IMR-90 (cell line): ENCODE data around the gene GBP7.
"Not testable (repeated sequence)": the region's sequence is repeated elsewhere in the genome, so short reads cannot be mapped to it uniquely, and the experiment has no call there.

ENCODE experiments used
- CTCF ChIP-seq: conservative IDR thresholded peaks from 2 replicates; pipeline ENCODE4 v1.5.1; 2012; ENCODE audit warnings: mild to moderate bottlenecking, low read depth, low read length, improper control_type of control experiment
- POLR2A ChIP-seq: IDR thresholded peaks from 2 replicates; pipeline ENCODE4 v1.6.1; 2012; ENCODE audit warnings: mild to moderate bottlenecking, low read depth, low read length

- not testable (repeated sequence) for TF ChIP-seq POLR2A, CTCF
Observed at GRCh38 chr1:89219851-89220250, 44.0 kb upstream of the GBP7 start.
